H9 (cell line): ENCODE measurements around the gene CFAP299. TPM values are rescaled to one million over a fixed set of nuclear protein-coding genes. Genes with fewer than 3 reads are reported as not detected.

Source experiments
- DNase-seq: peaks from one replicate; pipeline ENCODE4 v3.0.0-alpha.2; 2017
- H2AFZ ChIP-seq: one replicate; pipeline ENCODE4 v1.6.1; 2013; ENCODE audit warnings: mild to moderate bottlenecking, low read length, control low read depth, moderate library complexity
- H2AK5ac ChIP-seq: 2 replicates; pipeline ENCODE4 v1.6.1; 2013; ENCODE audit warnings: low read length, control low read depth, mixed read lengths; ENCODE audit not compliant: insufficient read length
- H2BK120ac ChIP-seq: one replicate; pipeline ENCODE4 v1.6.1; 2013; ENCODE audit warnings: low read depth, mild to moderate bottlenecking, low read length, control low read depth, inconsistent platforms; ENCODE audit not compliant: poor library complexity, severe bottlenecking
- H2BK12ac ChIP-seq: 2 replicates; pipeline ENCODE4 v1.6.1; 2013; ENCODE audit warnings: low read length, control low read depth, mixed read lengths, low read depth; ENCODE audit not compliant: insufficient read length
- H2BK15ac ChIP-seq: 2 replicates; pipeline ENCODE4 v1.6.1; 2013; ENCODE audit warnings: low read depth, low read length, control low read depth
- H2BK20ac ChIP-seq: one replicate; pipeline ENCODE4 v1.6.1; 2013; ENCODE audit warnings: low read depth, mild to moderate bottlenecking, low read length, control low read depth, inconsistent platforms; ENCODE audit not compliant: poor library complexity, severe bottlenecking
- H2BK5ac ChIP-seq: 2 replicates; pipeline ENCODE4 v1.6.1; 2013; ENCODE audit warnings: low read length, control low read depth, mixed read lengths; ENCODE audit not compliant: insufficient read length
- H3K14ac ChIP-seq: 2 replicates; pipeline ENCODE4 v1.6.1; 2013; ENCODE audit warnings: low read length, control low read depth; ENCODE audit not compliant: insufficient read depth
- H3K18ac ChIP-seq: 2 replicates; pipeline ENCODE4 v1.6.1; 2013; ENCODE audit warnings: low read depth, mild to moderate bottlenecking, mixed read lengths, low read length, control low read depth; ENCODE audit not compliant: insufficient read length
- H3K23ac ChIP-seq: 2 replicates; pipeline ENCODE4 v1.6.1; 2013; ENCODE audit warnings: low read length, control low read depth, mixed read lengths, low read depth; ENCODE audit not compliant: insufficient read length
- H3K23me2 ChIP-seq: 2 replicates; pipeline ENCODE4 v1.6.1; 2013; ENCODE audit warnings: low read depth, mild to moderate bottlenecking, mixed read lengths, low read length, control low read depth; ENCODE audit not compliant: insufficient read length, poor library complexity, severe bottlenecking
- H3K27ac ChIP-seq: 2 replicates; pipeline ENCODE4 v1.5.1; 2013; ENCODE audit warnings: low read length, control low read depth, mixed read lengths, low read depth; ENCODE audit not compliant: insufficient read length
- H3K27me3 ChIP-seq: 2 replicates; pipeline ENCODE4 v1.6.1; 2013; ENCODE audit warnings: low read length, control low read depth, inconsistent platforms; ENCODE audit not compliant: insufficient read depth
- H3K4ac ChIP-seq: 2 replicates; pipeline ENCODE4 v1.6.1; 2013; ENCODE audit warnings: low read depth, mild to moderate bottlenecking, control low read depth, inconsistent platforms, low read length, moderate library complexity
- H3K4me1 ChIP-seq: 2 replicates; pipeline ENCODE4 v1.6.1; 2013; ENCODE audit warnings: low read length, control low read depth, inconsistent platforms; ENCODE audit not compliant: insufficient read depth
- H3K4me2 ChIP-seq: 2 replicates; pipeline ENCODE4 v1.6.1; 2013; ENCODE audit warnings: low read length, control low read depth, mixed read lengths; ENCODE audit not compliant: insufficient read length, insufficient read depth
- H3K56ac ChIP-seq: 2 replicates; pipeline ENCODE4 v1.6.1; 2013; ENCODE audit warnings: low read depth, mild to moderate bottlenecking, mixed read lengths, low read length, control low read depth; ENCODE audit not compliant: insufficient read length
- H3K79me1 ChIP-seq: 2 replicates; pipeline ENCODE4 v1.6.1; 2013; ENCODE audit warnings: low read depth, mild to moderate bottlenecking, moderate library complexity, low read length, control low read depth, inconsistent platforms; ENCODE audit not compliant: insufficient read depth, poor library complexity, severe bottlenecking
- H3K79me2 ChIP-seq: 2 replicates; pipeline ENCODE4 v1.6.1; 2013; ENCODE audit warnings: low read length, control low read depth, inconsistent platforms; ENCODE audit not compliant: insufficient read depth
- H3K9ac ChIP-seq: 2 replicates; pipeline ENCODE4 v1.6.1; 2013; ENCODE audit warnings: low read length, control low read depth, mixed read lengths; ENCODE audit not compliant: insufficient read length; ENCODE audit errors: extremely low read depth
- H3K9me3 ChIP-seq: one replicate; pipeline ENCODE4 v1.6.1; 2013; ENCODE audit warnings: low read depth, low read length, inconsistent platforms; ENCODE audit not compliant: control insufficient read depth
- H3T11ph ChIP-seq: one replicate; pipeline ENCODE4 v1.6.1; 2013; ENCODE audit warnings: mild to moderate bottlenecking, low read length, control low read depth, inconsistent platforms
- H4K20me1 ChIP-seq: one replicate; pipeline ENCODE4 v1.6.1; 2013; ENCODE audit not compliant: control insufficient read depth, insufficient read length, insufficient read depth
- H4K5ac ChIP-seq: 2 replicates; pipeline ENCODE4 v1.6.1; 2013; ENCODE audit warnings: low read depth, mild to moderate bottlenecking, mixed read lengths, low read length, control low read depth; ENCODE audit not compliant: insufficient read length
- H4K8ac ChIP-seq: replicated peaks from 2 replicates; pipeline ENCODE4 v1.6.1; 2013; ENCODE audit warnings: low read length, control low read depth, mixed read lengths, low read depth; ENCODE audit not compliant: insufficient read length
- H4K91ac ChIP-seq: 2 replicates; pipeline ENCODE4 v1.6.1; 2013; ENCODE audit warnings: low read depth, mild to moderate bottlenecking, moderate library complexity, mixed read lengths, low read length, control low read depth; ENCODE audit not compliant: insufficient read length
- H3K27ac Mint-ChIP-seq, 3 experiments: 2 replicates in 2 of 3; 3 replicates in 1 of 3; pipeline ENCODE4 v1.8.0; 2020 to 2021; ENCODE audit warnings: mixed read lengths in 3 of 3, mild to moderate bottlenecking in 1 of 3, moderate library complexity in 1 of 3
- H3K27me3 Mint-ChIP-seq: 2 replicates; pipeline ENCODE4 v1.8.0; 2021; ENCODE audit warnings: low read depth, mild to moderate bottlenecking, moderate library complexity, mixed read lengths
- H3K36me3 Mint-ChIP-seq, 3 experiments: 2 replicates in 2 of 3; 3 replicates in 1 of 3; pipeline ENCODE4 v1.8.0; 2020 to 2021; ENCODE audit warnings: low read depth in 3 of 3, mixed read lengths in 3 of 3; ENCODE audit not compliant: insufficient read depth in 1 of 3
- H3K4me1 Mint-ChIP-seq, 2 experiments: 2 replicates each; pipeline ENCODE4 v1.8.0; 2020; ENCODE audit warnings: mixed read lengths in 2 of 2
- H3K4me3 Mint-ChIP-seq, 2 experiments: 2 replicates in 1 of 2; 3 replicates in 1 of 2; pipeline ENCODE4 v1.8.0; 2020 to 2021; ENCODE audit warnings: mild to moderate bottlenecking in 2 of 2, mixed read lengths in 2 of 2, moderate library complexity in 1 of 2
- H3K9me3 Mint-ChIP-seq, 2 experiments: 2 replicates in 1 of 2; 3 replicates in 1 of 2; pipeline ENCODE4 v1.8.0; 2020; ENCODE audit warnings: mild to moderate bottlenecking in 2 of 2, mixed read lengths in 2 of 2, moderate library complexity in 1 of 2
- WGBS: extraction: QIAGEN DNeasy Blood & Tissue Kit; methylation state at CpG from one replicate; pipeline ENCODE4 v1.1.7; 2013; ENCODE audit warnings: missing lambda C conversion rate, low lambda C conversion rate, mixed read lengths; ENCODE audit not compliant: insufficient read length; ENCODE audit errors: extremely low coverage; 5-methylcytosine and 5-hydroxymethylcytosine counted together
- total RNA-seq: library from RNA; stranded (reverse); gene quantifications from 2 replicates; pipeline ENCODE4 v1.2.1, GENCODE V29; 2021
- TF ChIP-seq, protein P1 (sequence below): fragments of 200-600 bp; sonication (generic); conservative IDR thresholded peaks from 3 replicates; pipeline ENCODE4 v1.8.0; 2021; ENCODE audit warnings: antibody characterized with exemption, mild to moderate bottlenecking

CFAP299 gene
- total RNA-seq, 1 experiment from 2014 or later, result not detected

DNA sequence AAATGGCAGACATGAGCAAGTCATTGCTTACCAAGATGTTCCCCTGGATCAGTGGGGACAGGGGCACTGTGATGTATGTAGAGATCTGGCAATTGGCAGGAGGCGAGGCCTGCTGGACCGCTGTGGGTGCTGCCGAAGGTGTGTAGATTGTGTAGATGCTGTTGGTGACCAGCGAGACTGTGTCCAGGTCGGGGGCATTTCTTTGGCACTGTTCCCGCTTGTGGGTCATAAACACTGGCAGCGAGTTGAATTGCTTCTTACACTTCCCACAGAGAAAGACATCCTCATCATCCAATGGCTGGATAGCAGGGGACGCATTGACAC is 52.7 kb downstream of the CFAP299 start:
- WGBS, result no CpG with 5 or more reads among the region's 8 CpGs
- Histone ChIP-seq H3K23me2 (no peaks in the 10 kb centered on the region), H4K20me1 (no peaks in the 10 kb centered on the region), H3K56ac (no peak overlapping the region), H2BK120ac (no peak overlapping the region), H3K4ac (no peak overlapping the region), H3K4me2 (no peak overlapping the region), H4K8ac (no peak overlapping the region), H3K14ac (no peak overlapping the region; the same call in 1 of the 2 replicates), H4K5ac (no peak overlapping the region), H3K79me2 (no peaks in the 10 kb centered on the region), H3K27ac (no peak overlapping the region), H3K4me1 (no peaks in the 10 kb centered on the region), H2BK20ac (no peak overlapping the region), H2AK5ac (no peak overlapping the region), H3K79me1 (no peaks in the 10 kb centered on the region), H3K9ac (no peak overlapping the region), H2BK5ac (no peak overlapping the region), H2BK15ac (no peak overlapping the region), H3K23ac (no peak overlapping the region), H3K27me3 (no peaks in the 10 kb centered on the region), H2AFZ (no peak overlapping the region), H3K18ac (no peak overlapping the region), H3K9me3 (no peaks in the 10 kb centered on the region), H4K91ac (no peak overlapping the region), H3T11ph (no peak overlapping the region), H2BK12ac (no peak overlapping the region)
- Mint-ChIP-seq H3K9me3 (peaks cover 0 to 3% of the 10 kb centered on the region in 2 experiments; a peak in 1 of 5 replicates), H3K4me3 (no peak overlapping the region), H3K36me3 (peaks cover 0 to 4% (median 0%) of the 10 kb centered on the region in 3 experiments; a peak in 3 of 7 replicates), H3K27me3 (no peaks in the 10 kb centered on the region), H3K27ac (no peak overlapping the region), H3K4me1 (no peaks in the 10 kb centered on the region)
- TF ChIP-seq, protein P1, sequence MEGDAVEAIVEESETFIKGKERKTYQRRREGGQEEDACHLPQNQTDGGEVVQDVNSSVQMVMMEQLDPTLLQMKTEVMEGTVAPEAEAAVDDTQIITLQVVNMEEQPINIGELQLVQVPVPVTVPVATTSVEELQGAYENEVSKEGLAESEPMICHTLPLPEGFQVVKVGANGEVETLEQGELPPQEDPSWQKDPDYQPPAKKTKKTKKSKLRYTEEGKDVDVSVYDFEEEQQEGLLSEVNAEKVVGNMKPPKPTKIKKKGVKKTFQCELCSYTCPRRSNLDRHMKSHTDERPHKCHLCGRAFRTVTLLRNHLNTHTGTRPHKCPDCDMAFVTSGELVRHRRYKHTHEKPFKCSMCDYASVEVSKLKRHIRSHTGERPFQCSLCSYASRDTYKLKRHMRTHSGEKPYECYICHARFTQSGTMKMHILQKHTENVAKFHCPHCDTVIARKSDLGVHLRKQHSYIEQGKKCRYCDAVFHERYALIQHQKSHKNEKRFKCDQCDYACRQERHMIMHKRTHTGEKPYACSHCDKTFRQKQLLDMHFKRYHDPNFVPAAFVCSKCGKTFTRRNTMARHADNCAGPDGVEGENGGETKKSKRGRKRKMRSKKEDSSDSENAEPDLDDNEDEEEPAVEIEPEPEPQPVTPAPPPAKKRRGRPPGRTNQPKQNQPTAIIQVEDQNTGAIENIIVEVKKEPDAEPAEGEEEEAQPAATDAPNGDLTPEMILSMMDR, result no peak
- DNase-seq, result no peak
